ENCODE data around the gene RBM7. TPM values are rescaled to one million over a fixed set of nuclear protein-coding genes. Genes with fewer than 3 reads are reported as not detected.

RBM7 gene
- total RNA-seq, 2 donors from 2014 or later = 23.7 to 27.3 TPM

- TF ChIP-seq POLR2A (IDR thresholded peaks at IDR 0.05) = no peak
- TF ChIP-seq CTCF (IDR thresholded peaks at IDR 0.05) = no peak
- no peak for TF ChIP-seq POLR2AphosphoS5 (IDR thresholded peaks at IDR 0.05)
- Histone ChIP-seq H3K9me3 (no peaks in the 10 kb centered on the region), H3K27me3 (replicated peaks; ENCODE audit: insufficient read depth) (no peaks in the 10 kb centered on the region), H3K4me3 (no peak overlapping the region), H3K27ac (no peak overlapping the region), H3K36me3 (no peaks in the 10 kb centered on the region), H3K4me1 (replicated peaks) (no peaks in the 10 kb centered on the region)
- WGBS = 95% methylated on average over 1 of the region's 1 CpG
- intact Hi-C loops (cut with DNase I) = no loop called here
- DNase-seq (ENCODE audit: low spot score) = no peak
Measured at GRCh38 chr11:114384487-114384886, 16.0 kb upstream of the RBM7 start.

GRCh38 chr11:114386131-114386530, 14.3 kb upstream of the RBM7 start:
- WGBS = 43% methylated on average over 2 of the region's 2 CpGs
- Histone ChIP-seq H3K4me1 (replicated peaks) (no peaks in the 10 kb centered on the region), H3K27ac (no peak overlapping the region), H3K36me3 (no peaks in the 10 kb centered on the region), H3K9me3 (no peaks in the 10 kb centered on the region), H3K4me3 (no peak overlapping the region), H3K27me3 (replicated peaks; ENCODE audit: insufficient read depth) (no peaks in the 10 kb centered on the region)
- intact Hi-C loops (cut with DNase I) = no loop called here
- no peak for DNase-seq (ENCODE audit: low spot score)
- TF ChIP-seq POLR2AphosphoS5 (IDR thresholded peaks at IDR 0.05) = no peak
- no peak for TF ChIP-seq POLR2A (IDR thresholded peaks at IDR 0.05)
- no peak for TF ChIP-seq CTCF (IDR thresholded peaks at IDR 0.05)

DNA sequence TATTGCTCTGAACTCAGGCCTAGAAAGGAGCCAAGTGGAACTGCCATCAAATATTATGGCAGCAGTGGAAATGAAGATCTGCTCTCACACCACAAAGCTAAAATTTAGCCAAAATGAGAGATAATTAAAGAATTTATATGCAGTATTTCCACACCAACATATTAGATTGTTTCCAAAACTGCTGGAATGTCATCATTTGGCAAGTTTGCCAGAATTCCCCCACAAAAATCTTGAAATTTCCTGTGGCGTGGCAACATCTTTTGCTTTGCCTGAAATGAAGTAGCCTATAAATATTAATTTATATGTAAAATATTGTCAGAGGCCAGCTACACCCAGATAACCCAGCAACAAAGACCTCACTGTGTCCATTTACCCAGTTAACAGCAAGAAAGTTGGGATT, 13.9 kb upstream of the RBM7 start:
- Histone ChIP-seq H3K4me1 (replicated peaks) (no peaks in the 10 kb centered on the region), H3K27me3 (replicated peaks; ENCODE audit: insufficient read depth) (no peaks in the 10 kb centered on the region), H3K36me3 (no peaks in the 10 kb centered on the region), H3K9me3 (no peaks in the 10 kb centered on the region), H3K4me3 (no peak overlapping the region), H3K27ac (no peak overlapping the region)
- intact Hi-C loops (cut with DNase I) = no loop called here
- TF ChIP-seq POLR2A (IDR thresholded peaks at IDR 0.05) (no peak), CTCF (IDR thresholded peaks at IDR 0.05) (no peak)
- 97% methylated on average over 1 of the region's 1 CpG for WGBS
- no peak for DNase-seq (ENCODE audit: low spot score)

GRCh38 chr11:114392735-114393667, 7.5 kb upstream of the RBM7 start:
- H3K9me3 ChIP-seq = no peaks in the 10 kb centered on the region
- H3K27me3 ChIP-seq (replicated peaks; ENCODE audit: insufficient read depth) = no peaks in the 10 kb centered on the region
- H3K4me1 ChIP-seq (replicated peaks) = no peaks in the 10 kb centered on the region
- H3K4me3 ChIP-seq = no peak overlapping the region
- no peak for TF ChIP-seq POLR2AphosphoS5 (IDR thresholded peaks at IDR 0.05)
- no peak for TF ChIP-seq POLR2A (IDR thresholded peaks at IDR 0.05)
- TF ChIP-seq CTCF (IDR thresholded peaks at IDR 0.05) = no peak
- H3K27ac ChIP-seq = no peak overlapping the region
- WGBS = 58% methylated on average over 4 of the region's 4 CpGs
- no peaks in the 10 kb centered on the region for H3K36me3 ChIP-seq
- DNase-seq (ENCODE audit: low spot score) = no peak
- intact Hi-C loops (cut with DNase I) = no loop called here

DNA sequence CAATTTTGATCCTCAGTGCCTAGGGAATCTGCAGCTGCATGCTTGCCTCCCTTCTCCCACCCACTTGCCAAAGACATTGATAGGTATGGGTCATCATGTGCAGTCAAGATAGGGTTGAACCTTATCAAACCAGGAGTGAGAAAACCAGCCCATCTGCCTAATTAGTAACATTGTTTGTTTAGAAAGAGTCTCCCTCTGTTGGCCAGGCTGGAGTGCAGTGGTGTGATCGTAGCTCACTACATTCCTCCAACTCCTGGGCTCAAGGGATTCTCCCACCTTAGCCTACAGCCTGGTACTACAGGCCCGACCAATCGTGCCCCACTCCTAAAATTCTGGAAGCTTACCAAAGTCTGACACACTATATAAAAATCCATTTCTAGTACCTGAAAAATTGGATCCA, 4.7 kb upstream of the RBM7 start:
- TF ChIP-seq POLR2A (IDR thresholded peaks at IDR 0.05) (no peak), CTCF (IDR thresholded peaks at IDR 0.05) (no peak), POLR2AphosphoS5 (IDR thresholded peaks at IDR 0.05) (no peak)
- H3K27me3 ChIP-seq (replicated peaks; ENCODE audit: insufficient read depth) = no peaks in the 10 kb centered on the region
- H3K4me1 ChIP-seq (replicated peaks) = no peaks in the 10 kb centered on the region
- H3K4me3 ChIP-seq = no peak overlapping the region
- no peaks in the 10 kb centered on the region for H3K36me3 ChIP-seq
- intact Hi-C loops (cut with DNase I) = no loop called here
- H3K27ac ChIP-seq = no peak overlapping the region
- H3K9me3 ChIP-seq = no peaks in the 10 kb centered on the region
- 40% methylated on average over 3 of the region's 3 CpGs for WGBS
- DNase-seq (ENCODE audit: low spot score) = no peak
